Germinal center (tissue), 1 donor: ENCODE data around the gene PHACTR3.

Source experiments
- DNase-seq: peaks from one replicate; pipeline ENCODE4 v3.0.0; 2012; ENCODE audit warnings: mixed read lengths, low spot score

Gene PHACTR3

DNA sequence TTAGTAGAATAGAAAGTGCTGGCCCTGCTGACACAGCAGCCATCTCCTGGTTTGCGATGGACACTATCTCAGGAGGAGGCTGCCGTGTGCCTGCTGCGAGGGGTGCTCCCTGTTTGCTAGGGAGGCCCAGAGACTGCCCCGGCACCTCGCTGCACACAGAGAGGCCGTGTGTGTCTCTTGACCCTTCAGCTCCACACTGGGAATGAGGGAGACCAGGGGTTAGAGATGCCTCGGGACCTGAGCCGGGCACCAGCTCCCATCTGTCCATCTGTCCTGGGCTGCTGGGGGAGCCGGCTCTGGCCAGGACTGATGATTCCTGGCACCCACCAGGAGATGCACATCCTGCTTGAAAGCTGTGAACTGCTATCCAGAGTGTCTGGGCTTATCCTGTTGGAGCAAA lies 18.2 kb downstream of the PHACTR3 start:
- no peak for DNase-seq

DNA sequence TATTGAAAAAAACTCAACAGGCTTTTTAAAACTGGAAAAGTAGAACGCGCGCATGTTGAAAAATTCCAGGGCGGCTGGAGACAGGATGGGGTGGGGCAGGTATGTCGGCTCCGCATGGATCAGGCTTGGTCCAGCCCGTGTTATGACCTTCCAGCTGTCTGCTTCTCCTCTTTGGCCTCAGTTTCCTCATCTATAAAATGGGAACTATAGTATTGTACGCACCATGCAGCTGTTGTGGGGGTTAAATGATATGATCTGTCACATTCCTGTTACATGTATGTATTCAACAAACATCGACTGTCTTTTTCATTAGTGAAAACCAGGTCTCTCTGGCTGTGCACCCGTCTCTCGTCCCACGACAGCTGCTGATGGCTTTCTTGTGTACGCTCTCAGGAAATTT lies 18.8 kb downstream of the PHACTR3 start:
- DNase-seq: no peak

DNA sequence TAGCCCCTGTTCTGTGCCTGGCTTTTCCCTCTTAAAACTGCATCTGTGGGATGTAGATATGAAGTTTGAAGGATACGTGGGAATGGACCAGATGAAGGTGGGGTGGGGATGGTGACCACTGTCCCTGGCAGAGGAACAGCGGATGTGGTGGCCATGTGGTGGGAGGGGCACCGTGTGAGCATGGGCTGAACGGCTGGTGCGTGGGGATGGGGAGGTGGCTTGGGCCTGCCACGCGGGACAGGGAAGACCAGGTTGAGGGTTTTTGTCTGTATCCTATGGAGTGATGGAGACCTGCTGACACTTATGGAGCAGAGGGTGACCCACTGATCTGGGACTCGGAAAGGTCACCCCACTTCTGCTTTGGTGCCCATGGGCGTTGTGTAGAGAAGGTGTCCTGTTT lies 19.2 kb downstream of the PHACTR3 start:
- DNase-seq: no peak

DNA sequence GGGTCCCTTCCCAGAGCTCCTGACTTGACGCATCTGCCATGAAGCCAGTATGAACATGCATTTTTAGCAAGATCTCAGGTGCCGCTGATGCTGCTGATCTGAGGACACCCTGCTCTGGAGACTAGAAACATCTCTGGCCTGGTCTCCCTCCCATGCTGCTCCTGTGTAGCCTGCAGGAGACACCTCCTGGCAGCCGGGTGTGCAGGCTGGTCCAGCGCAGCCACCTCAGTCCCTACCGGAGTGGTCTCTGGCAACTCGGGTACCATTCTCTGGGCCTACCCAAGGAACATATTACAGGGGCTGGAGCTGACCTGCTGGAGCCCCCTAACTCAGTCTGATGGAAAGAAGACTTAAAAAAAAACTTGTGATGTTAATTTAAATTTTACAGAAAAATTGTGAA lies 20.1 kb downstream of the PHACTR3 start:
- DNase-seq: no peak

DNA sequence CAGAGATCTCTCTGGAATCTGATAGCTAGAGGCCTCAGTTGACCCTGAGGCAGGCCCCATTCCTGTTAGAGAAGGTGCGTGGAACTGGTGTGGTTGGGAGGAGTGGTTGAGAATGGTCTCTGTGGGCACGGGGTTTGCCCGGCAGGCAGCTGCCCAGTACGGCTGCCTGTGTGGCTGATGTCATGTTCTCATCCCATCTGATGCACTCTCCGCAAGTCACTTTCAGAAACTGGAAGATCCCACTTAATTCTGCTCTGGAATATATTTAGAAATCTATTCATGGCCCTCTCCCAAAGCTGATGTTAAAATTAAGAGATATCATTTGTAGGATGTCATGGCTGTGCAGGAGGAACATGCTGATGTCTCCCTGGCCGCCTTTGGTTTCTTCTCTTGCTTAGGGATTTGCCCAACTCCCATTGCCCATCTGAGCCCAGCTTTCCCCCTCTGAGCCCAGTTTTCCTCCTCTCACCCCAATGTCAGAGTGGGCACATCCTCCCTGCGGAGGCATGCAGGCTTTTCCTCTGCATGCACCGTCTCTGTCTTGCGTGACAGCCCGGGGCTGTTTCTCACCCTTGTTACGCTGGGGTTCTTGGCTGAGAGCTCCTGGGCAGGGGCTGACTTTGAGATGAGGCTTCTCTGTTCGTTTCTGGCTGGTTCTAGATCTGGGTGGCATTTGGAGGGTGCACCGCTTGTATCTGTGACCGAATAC lies 21.0 kb downstream of the PHACTR3 start:
- DNase-seq: no peak

DNA sequence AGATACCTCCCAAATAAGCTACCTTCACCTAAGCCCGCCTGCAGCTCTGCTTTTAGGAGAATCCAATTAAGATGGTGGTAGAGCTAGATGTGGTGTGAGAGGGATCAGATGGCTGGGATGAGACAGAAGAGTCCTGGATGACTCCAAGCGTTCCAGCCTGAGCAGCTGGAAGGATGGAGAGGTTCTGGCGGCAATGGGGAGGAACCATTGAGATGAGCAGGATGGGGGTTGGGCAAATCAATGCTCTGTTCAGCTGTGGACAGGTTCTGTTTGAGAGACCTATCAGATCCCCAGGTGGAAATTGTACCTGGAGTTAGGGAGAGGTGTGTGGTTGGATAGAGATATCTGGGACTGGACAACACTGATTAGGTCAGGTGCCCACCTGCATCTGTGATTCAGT lies 23.0 kb downstream of the PHACTR3 start:
- no peak for DNase-seq

DNA sequence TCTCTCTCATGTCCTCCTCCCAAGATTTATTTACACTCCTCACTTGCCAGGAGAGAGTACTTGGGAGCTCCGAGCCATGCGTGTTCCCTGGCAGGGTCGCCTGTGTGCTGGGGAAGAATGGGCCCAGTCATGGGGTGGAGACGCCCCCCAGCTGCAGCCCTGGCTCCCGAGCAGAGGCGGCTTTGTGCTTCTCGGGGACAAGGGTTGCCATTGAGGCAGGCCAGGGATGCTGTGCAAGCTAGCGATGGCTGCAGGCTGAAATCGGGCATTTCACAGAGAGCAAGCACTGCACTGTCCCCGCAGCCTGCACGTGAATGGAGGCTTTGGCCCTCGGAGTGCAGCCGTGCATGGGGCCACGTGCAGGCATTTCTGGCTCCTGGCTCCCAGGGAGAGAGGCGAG lies 23.8 kb downstream of the PHACTR3 start:
- DNase-seq: no peak

DNA sequence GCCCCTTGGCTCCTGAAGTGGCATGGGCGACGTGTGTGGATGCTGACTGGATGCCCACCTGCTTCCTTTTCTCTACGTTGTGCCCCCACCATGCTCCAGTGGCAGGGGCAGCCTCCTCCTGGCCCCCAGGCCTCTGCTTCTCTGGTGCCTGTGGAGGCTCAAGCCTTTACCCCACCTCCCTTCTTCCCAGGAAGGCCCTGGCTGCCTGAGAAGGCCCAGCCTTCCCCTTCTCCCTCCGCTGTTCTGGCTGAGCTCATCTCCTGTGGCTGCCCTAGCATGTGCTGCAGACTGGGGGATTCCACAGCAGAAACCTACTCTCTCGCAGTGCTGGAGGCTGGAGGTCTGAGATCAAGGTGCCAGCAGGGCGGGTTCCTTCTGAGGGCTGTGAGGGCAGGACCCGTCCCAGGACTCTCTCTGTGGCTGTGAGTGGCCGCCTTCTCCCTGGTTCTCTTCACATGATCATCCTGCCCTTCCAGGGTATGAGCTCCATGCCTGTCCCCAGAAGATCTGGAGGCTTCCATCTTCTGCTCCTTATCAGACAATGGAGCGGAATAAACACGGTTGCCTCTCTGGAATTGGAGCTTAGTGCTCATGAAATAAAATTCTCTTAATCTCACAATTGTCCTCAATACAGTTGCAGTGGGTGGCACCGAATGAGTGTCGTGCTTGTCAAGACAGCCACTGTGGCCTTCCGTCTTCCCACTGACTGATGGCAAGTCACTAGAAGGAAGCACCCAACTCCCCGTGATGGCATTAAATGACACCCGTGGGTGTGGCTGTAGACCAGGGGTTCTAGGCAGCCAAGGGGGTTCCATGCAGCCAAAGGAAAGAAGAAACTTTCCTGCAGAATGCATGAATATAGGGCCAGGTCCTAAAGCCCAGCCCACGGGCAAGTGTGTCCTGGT lies 25.1 kb downstream of the PHACTR3 start:
- no peak for DNase-seq

DNA sequence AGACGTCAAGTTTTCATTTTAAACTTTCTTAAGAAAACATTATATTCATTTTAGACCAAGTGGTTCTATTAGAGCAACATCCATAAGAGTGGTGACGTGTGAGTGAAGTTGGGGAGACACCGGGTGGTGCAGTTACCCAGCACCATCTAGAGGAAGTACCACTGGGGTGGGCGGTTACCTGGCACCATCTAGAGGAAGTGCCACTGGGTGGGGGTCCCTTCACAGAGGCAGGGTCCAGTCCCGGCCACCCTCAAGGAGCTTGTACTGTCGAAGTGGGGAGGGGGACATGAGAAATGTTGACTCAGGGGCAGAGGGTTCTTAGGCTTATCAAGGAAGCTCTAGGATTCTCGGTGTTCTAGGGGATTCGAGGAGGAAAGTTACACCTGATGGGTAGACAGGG lies 26.2 kb downstream of the PHACTR3 start:
- no peak for DNase-seq

DNA sequence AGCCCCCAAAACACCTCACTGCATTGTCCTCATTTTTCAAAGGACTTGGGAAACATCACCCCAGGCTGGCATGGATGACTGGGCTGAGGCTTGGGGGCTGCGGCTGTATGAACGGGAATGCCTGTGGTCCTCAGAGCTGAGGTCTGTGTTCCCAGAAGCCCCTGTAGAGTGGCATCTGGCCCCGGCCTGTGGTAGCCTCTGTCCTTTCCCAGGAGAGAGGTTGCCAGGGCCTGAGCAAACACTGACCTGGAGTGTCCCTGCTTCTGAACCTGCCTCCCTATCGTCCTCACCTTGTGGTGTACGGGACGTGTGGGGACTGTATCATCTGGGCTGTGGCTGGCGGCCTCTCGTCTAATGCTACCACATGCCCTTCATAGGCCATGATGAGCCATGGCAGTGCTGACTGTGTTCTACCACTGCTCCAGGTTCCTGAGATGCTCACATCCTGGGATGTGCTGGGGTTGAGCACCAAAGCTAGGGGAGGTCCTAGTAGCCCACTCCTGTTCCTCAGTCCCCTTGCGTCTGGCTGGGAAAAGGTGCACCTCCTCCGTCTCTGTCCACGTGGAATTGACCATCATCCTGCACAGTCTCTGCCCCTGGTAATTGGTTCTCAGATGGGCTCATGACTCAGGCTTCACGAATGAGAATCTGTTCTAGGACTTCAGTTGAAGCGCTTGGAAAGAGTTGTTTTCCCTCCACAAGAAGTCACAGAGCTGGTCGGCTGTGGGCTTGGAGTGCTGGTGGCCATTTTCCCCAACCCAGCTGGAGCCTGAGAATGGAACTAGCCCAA lies 27.6 kb downstream of the PHACTR3 start:
- no peak for DNase-seq

DNA sequence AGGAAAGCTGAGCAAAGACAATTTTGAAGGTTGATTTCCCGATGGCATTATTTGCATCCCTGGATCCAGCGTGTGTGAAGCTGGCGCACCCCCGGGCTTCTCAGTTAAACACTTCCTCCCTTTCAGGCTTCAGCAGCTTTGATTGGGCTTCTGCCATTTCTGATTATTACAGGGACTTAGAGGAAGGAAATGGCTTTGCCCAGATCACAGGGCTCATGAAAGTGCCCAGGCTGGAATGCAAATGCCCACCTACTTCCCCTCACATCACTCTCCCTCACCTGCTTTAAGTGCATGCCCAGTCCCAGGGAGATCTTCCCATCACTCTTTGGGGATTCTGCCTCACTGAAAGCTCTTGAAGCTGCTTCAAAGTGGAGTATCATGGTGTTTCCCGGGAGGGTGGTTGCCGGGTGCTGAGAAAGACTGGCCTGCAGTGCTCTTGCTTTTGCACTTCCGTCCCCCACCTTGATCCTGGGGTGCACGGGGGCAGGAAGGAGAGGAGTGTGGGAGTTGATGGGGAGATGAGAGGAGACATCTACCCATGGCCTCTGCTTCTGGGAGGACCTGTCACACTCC lies 28.3 kb downstream of the PHACTR3 start:
- no peak for DNase-seq

DNA sequence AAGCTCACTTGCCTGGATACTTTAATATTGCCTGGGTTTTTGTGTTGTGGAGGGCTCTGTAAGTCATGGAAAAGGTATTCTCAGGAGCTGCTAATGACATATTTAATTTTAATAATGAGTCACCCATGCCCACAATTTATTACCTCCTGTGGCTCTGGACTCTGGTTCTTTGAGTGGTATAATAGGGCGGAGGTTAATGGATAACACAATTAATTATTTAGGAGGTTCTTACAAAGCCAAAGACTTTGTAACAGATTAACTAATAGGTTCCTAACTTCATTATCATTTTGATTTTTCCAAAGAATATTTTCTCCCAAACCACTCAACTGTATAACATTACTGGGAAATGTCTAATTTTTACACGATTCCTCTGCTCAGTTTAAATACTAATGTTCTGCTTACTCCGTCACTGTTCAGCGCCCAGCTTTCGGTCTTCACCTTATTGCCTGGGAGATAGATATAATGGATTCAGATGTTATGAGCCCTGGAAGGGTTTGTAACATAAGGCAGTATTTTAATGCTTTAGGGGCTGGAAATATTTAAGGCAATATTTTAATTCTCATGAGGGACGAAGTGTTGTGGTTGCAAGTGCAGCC lies 29.4 kb downstream of the PHACTR3 start:
- no peak for DNase-seq

DNA sequence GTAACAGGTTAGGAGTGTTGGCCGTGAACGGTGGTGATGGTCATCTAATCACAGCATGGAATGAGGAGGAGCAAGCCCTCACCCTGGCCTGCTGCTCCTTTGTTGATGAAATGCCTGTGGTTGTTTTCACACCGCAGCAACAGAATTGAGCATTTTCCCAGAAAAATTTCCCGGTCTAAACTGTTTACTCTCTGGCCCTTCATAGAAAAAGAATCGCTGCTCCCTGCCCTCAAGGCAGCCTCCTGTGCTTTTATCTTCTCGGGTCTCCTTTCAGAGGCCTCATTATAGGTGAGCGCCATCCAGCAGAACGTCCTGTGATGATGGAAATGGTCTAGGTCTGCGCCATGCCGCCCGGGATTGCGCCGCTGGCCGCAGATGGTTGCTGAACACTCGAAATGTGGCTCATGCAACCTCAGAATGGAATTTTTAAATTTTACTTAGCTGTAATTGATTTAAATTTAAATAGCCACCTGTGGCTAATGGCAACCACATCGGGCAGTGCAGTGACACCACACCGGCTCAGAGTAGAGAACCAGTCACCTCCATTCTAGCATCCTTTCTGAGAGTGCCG lies 30.2 kb downstream of the PHACTR3 start:
- DNase-seq: no peak

DNA sequence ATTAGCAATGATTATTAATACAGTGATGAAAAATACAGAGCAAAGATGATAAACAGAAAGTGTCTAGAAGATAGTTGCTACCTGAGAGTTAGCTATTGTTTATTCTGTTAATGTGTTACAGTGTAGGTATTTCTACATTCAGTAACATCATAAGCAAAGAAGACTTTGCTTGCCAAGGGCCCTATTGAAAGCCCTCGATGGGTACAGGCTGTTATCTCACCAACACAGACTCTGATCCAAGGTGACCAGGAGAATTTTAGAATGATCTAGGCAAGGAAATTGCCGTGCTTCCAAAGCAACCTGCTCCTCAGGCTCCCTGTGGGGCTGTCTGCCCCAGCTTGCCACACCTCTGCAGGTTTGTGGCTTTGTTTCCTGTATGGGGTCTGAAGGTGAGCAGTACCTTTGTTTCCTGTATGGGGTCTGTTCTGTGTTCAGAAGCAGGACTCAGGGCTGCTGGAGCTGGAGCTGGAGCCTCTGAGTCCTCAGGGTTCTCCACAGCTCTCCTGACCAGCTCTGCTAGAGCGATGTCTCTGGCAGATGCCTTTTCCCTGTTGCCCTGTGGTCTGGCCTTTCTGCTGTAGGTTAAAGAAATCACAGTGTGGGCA lies 32.5 kb downstream of the PHACTR3 start:
- DNase-seq: no peak

DNA sequence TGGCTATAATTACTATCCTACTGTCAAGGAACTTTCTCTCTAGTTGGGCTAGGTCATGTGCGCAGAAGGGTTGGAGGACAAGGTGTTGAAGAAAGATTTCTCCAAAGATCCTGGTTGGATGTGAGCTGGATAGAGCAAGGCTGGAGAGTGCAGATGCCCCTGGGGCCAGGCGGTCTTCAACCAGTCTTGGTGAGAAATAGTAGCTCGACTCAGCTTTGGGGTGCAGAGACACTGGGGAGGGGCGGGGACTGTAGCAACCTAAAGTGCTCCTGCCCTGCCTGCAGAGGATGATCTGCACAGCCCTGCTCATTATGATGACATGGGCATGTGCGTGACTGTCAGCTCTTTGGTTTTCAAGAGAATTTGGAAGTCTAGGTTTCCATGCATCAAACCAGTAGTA lies 35.9 kb downstream of the PHACTR3 start:
- no peak for DNase-seq

DNA sequence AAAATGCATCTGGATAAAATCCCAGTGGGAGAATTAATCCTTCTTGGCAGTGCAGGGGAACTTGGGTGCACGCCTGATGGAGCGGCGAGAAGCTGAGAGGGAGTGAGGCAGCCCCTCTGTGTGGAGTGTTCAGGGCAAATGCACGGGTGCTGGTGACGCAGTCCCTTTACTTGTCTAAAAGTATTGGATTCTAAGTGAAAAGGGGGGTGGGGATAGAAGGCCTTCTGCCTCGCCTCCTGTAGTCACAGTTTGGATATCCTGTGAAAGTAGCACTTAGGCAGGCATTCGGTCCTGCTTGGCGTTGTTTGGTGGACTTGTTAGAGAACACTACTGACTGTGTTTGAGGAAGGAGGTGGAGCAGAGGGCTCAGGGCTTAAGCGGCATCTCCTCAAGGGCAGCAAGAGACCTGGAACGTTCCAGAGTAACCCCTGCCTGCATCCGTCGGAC lies 39.3 kb downstream of the PHACTR3 start:
- DNase-seq: no peak

DNA sequence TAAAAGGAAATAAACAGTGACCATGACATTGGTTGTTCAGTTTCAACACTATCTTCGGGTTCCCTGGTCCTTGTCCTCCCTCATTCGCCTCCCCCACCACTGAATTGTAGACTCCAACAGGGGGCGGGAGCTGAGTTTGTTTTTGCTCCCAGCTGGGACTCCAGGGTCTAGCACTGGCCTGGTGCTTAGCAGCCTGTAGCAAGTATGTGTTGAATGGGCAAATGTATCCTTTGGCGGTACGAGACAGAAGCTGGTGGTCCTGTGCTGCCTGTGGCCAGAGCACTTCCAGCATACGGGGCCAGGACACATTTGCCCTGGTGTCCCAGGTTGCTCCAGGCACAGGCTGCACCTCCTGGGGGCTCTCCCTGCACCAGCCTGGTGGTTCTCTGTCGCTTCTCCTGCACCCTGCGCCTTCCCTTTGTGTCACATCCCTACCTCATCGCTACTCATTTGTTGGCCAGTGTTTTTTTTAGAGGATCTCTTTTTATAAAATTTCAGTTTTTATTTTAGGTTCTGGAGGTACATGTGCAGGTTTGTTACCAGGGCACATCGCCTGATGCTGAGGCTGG lies 40.1 kb downstream of the PHACTR3 start:
- no peak for DNase-seq

DNA sequence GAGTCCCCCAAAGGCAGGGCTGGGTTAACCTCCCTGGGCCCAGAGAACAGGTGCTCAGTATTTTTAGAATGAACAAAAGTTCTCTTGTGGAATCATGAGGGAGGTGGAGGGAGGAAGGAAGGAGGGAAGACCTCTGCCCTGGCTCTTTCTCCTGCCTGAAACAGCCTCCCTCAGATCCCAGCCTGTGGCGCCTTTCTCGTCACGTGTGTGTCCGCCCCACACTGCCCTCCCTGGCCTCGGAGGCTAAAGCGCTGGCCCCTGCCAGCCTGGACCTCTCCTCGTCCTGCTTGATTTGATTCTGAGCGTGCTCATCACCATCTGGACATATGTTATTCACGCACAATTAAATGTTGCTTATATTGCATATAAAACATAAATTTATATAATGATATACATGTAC lies 40.9 kb downstream of the PHACTR3 start:
- no peak for DNase-seq

DNA sequence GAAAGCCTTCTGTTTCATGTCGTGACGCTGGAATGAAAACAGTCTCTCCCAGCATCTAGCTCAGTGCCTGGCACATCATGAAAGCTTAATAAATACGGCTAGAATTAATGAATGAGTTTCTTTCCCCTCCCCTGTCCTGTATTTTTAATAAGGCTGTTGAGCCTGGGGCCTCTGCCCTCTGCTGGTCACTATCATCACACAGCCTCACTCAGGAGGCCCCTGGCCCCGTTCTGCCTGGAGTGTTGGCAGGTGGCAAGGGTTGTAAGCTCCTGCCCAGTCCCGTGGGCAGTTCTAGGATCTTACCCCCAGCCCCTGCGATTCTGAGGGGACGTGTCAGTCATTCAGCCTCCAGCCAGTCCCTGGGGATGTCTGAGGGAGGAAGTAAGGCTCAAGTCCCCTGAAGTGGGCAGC lies 41.4 kb downstream of the PHACTR3 start:
- no peak for DNase-seq

DNA sequence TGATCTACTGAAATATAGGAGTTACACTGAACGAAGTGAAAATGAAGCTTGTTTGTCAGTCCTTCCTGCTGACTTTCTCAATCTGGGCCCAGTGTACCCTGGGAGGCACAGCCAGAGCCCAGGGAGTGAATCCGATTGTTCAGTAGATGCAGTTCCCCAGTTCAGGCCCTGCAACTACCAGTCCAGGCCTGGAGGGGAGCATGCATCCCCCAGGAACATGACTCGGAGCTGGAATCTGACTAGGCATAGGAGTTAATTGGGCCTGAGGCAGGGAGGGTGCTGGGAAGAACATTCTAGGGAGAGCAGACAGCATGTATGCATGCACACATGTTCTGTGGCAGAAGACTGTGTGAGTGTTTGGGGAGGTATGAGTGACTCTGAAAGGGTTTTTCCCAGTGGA lies 42.1 kb downstream of the PHACTR3 start:
- no peak for DNase-seq

DNA sequence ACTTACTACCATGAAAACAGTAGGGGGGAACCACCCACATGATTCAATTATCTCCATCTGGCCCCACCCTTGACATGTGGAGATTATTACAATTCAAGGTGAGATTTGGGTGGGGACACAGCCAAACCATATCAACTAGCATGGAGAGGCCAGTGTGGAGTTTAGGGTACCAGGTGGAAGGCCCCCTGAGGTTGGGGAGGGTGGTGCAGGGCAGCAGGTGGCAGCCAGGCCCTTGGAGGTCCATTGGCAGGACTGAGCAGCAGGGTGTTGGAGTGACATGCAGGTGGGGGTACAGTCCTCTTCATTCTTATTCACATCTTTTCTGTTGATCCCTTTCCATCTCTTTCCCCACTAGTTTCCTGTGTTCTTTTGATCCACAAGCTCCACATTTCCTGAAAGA lies 42.9 kb downstream of the PHACTR3 start:
- no peak for DNase-seq
